ENCODE data around the gene SUFU.

Gene SUFU

DNA sequence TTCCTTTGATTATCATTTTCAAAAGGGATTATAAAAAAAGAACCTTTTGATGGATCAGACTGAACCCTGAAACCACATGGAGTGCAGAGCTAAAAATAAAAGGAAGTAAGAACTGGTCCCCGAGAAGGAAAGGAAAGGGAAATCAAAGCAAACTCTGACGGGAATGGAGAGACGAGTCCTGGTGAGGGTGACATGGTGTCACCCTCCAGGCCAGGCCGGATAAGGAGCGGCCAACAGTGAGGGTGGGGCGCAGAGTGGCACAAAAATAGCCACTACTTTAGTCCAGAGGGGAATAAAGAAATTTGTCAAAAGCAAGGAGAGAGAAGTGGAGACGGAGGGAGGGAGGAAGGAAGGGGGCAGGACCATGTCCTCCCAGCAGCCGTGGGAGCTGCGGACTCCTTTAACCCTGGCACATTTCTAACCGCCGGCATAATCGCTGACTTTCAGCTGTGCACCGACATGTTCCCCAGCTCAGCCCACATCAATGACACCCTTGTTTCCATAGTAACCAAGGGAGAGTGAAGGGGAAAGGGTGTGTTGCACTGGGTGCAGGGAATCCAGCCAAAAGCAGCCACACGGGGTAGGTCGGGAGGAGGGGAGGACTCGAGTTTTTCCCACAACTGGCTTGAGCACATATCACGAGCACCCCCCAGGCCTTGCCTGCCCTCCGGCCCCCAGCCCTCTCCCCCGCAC is 170.2 kb downstream of the SUFU start:
- peak in 1 of 2 experiments; percentile 39 for DNase-seq (ENCODE audit: low read depth in 2 of 2)

DNA sequence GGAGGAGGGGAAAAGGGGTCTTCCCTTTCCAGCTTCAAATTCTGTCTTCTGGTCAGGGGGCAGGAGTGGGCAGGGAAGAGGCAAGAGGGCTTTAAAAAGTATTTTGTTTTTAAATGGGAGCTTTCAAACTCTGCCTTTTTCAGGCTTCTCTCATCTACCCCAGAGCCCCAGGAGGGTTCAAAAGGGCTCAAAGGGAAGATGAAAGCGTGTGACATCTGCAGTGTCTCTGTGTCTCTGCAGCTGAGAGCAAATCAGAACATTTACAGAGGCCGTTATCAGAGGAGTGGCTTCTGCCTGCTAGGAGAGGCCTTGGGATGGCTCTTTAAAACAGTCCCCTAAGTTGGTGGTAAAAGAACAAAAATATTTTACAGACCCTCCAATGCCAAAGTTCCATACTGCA is 170.8 kb downstream of the SUFU start:
- no peak for DNase-seq (ENCODE audit: low read depth in 2 of 2)

DNA sequence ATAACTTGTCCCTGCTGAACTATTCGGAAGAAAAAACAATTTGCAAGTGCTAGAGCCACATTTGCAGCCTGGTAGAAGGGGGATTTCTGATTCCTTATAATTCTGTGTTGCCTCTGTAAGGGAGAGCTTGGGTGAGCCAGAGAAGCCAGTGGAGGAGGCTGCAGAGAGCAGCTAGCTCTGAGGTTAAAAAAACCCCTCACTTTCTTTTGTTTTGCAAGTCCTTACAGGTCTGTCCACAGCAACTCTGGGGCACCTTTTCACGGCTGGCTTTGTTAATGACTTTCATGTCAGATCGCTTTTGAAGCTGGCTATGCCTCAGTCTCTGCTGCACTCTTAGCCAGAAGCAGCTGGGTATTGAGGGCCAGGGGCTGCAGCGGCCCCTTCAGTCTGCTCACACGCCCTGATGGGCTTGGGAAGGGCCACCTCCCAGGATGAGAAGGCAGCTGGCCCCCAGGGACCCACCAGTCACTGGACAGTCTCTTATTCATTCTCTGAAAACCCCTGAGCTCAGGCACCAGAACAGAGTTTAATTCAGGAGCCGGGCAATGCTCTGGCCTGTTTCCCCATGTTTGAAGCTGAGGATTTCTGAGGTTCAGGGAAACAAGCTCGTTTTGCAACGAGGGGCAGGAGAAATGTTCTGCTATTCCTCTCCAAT is 171.4 kb downstream of the SUFU start:
- no peak for DNase-seq (ENCODE audit: low read depth in 2 of 2)

DNA sequence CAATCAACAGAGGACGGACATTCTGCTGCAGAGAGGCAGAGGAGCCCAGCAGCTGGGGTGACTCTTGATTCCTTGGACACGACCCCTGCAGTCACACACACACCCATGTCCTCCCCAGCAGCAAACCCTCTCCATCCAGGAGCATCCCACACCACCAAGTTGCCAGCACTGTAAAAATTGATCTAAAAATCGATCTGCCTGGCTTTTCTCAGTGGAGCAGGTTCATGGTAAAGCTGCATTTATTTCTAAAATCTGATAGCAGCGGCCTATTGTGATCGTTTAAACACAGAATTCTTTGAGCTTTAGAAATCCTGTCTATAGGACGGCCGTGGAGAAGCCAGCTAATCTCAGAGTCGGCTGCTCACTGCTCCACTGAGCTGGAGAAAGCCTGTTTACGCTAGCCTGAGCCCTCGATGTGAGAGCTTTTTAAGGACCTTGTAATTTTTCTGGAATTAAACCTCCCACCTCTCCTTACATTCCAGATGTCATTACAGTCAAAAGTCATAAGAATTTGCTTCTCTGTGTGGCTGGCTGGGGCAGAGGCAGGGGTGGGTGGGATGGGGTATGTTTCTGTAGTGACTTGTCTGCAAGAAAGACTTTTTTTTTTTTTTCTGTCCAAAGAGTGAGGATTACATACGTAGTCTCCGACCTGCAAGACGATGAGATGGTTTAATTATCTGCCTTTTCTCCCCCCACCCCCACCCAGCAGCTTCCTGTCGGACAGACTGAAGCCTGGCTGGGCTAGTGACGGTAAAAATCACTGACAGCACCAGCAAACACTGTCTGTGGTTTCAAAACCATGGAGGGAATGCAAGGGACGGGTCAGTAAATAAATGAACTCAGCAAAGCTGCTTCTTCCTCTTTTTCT is 172.1 kb downstream of the SUFU start:
- peak; percentile 90 to 91 for DNase-seq (ENCODE audit: low read depth in 2 of 2)

DNA sequence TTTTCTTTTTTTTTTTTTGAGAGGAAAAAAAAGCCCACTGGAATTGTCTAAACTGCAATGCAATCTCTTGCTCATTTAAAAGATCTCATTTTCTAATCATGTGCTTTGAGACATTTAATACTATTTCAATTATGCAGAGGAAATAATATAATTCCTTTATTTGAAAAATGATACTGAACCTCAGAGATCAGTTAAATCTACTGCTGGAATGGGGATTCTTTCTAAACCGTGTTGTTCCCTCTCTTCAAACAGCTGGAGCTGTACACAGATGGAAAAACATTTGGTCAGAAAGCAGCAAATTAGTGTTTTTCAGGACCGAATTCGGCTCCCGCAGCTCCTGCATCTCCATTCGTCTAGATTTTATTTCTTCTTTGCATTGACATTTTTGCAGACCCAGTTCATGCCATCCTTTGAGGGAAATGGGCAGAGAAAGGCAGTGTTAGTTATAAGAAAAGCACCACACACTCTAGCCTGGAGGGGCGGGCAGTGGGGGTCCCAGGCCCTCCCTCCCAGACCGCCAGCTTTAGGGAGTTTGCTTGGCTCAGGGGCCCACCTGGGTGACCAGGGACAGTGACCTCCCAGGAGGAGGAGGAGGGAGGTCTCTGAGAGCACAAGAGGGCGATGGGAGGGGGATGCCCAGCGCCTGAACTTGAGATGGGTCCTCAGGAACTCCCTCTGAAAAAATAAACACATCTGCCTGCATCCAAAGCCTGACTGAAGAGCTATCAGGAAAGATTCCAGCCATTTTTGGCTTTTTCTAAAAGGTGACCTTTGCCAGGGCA is 173.0 kb downstream of the SUFU start:
- no peak for DNase-seq (ENCODE audit: low read depth in 2 of 2)

DNA sequence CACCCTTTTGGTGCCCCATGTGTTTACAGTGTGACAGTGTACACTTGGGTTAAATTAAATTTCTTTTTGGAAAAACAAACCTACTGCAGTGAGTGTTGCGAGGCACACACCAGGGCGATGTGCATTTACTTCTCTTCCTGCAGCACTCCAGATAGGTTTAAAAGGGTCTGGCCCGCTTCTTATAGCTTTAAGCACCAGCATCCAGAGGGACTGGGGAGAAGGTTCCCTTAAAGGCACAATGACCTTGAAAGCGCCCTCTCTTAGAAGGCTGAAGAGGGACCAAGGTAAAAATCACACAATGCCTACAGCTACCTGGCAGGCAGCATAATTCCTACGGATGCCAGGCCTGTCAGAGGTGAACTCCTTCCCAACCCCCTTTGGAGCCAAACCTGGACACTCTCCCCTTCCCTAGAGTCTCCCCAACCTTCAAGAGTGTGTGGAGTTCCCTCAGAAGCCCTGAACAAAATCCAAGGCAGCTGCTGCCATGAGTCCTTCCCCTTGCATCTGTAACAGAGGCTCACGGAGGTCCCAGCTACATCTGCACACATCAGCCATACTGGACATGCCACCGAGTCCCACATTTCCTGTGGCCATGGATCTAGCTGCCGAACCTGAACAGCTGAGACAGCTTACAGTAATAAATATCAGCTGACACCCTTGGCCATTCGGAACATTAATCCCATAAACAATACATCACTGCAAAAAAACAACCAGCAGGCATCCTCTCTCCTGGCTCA is 173.7 kb downstream of the SUFU start:
- DNase-seq (ENCODE audit: low read depth in 2 of 2), result no peak

DNA sequence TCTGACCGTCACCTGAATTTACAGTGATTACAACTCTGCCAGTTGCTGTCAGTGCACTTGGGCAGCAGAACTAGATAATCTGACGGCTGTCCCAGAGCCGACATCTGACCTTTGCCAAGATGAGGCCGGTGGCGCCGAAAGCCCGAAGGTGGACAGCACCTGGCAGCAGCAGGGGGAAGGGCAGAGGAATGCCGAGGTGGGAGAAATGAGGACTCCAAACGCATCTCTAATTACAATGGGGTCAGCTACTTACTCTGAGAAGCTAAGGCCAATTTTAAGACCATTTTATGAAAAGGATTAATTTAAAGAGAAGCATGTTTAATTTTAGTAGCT is 174.3 kb downstream of the SUFU start:
- DNase-seq (ENCODE audit: low read depth in 2 of 2), result no peak

DNA sequence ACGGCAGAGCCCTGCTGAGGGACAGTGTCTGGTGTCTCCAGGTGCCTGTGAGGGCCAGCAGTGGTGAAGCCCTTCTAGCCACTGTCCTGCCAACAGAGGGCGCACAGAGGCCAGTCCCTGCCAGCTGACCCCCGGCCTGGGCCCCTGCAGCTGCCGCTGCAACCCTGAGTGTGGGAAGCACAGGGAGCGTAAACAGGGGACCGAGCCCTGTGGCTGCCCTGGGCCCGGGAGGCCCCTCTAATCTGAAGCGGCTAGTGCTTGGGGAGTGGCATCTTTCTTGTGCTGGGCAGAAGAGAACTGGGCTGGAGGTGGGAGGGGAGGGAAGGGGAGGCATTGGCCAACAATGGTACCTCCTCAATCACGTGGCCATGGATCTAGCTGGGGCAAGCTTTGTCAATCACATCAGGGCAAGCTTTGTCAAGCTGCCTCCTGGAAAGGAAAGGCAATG is 175.1 kb downstream of the SUFU start:
- no peak for DNase-seq (ENCODE audit: low read depth in 2 of 2)

DNA sequence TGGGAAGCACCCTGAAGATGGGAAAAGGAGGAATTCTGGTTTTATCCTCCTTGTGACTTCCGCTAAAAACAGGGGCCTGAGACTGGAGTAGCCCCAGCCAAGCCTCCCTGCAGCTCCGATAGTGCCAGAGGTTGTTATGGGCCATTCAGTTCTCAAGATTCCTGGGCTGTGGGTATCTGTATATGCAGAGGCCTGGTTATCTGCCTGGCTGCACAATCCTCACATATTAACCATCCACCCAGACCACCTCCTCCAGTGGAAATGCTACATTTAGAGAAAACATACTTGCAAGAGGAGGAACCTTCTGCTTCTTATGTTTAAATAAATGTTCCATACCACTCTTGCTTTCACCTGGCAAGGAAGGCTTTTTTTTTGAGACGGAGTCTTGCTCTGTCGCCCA is 175.8 kb downstream of the SUFU start:
- no peak for DNase-seq (ENCODE audit: low read depth in 2 of 2)

DNA sequence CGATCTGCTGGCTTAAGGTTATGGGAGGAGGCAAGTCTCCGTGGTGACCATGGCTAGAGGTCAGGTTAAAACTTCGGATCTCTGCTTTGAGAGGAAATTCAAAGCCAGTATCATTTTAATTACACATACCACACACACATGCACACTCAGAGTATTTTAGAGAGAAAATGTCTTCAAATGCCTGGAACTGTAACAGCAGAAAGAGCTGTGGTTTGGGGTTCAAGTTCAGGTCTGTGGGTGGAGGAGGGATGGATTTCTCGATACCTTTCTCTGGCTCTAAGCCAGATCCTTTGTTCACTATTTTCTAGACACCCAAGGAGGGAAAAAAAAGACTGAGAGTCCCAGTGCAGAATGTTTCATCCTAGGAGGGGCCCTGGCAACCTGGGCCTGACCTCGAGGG is 177.9 kb downstream of the SUFU start:
- DNase-seq (ENCODE audit: low read depth in 2 of 2), result no peak

DNA sequence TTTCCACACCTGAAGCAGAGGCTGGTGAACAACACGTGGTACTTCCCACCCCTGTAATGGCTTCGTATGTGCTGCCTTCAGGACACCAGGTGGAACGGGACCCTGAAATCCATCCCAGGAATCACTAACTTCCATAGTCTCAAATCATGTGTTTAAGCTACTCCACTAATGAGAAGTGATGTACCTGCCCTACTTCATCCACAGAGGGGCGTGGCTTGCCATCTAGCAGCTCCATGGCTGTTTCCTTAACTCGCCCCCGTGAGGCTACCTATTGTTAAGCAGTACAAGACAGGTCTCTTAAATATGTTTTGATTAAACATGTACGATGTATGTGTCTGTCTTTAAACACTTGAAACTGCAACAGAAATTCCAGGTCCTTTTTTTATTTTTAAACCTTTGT is 178.6 kb downstream of the SUFU start:
- no peak for DNase-seq (ENCODE audit: low read depth in 2 of 2)

DNA sequence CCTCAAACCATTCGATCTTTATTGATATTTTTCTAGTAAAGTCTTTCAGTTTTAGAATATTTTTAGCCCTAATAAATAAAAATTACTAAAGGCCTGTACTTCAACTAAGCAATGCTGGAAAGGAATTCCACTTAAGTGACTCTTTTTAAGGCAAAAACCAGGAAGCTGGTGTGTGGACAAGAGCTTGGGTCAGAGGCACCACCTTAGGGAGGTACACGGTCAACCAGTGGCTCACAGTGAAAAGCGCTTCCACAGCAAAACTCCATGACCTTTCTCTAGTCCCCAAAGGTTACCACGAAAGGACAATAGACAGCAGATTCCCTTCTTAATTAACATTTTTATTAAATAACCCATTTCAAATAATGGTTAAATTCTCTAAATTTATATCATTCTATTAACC is 179.2 kb downstream of the SUFU start:
- no peak for DNase-seq (ENCODE audit: low read depth in 2 of 2)

Measured in fibroblast of skin of left quadriceps (primary cell).